HCT116 (cell line): ENCODE results near the gene MEIOB. TPM values are rescaled to one million over a fixed set of nuclear protein-coding genes. Genes with fewer than 3 reads are reported as not detected.

ENCODE experiments used
- ATAC-seq: fragments of 200-7000 bp; cut with Tn5 transposase; 2 replicates; pipeline ENCODE4 v1.9.1; 2020; ENCODE audit warnings: mild to moderate bottlenecking, moderate library complexity
- BruUV-seq: library from RNA; stranded (reverse); fragments of 400-500 nt; replicated peaks from 2 replicates; lab custom pipeline; 2021; lab: Mats Ljungman, UMichigan
- CTCF ChIA-PET: fragments of 300-600 bp; sonication (Branson Sonifier 250); formaldehyde crosslinking; loops from one replicate; lab custom pipeline; 2021; ENCODE audit warnings: antibody characterized with exemption; lab: Charles Lee
- POLR2A ChIA-PET: fragments of 300-600, 350-600 bp; sonication (Branson Sonifier 250); formaldehyde crosslinking; loops from one replicate; lab custom pipeline; 2021; ENCODE audit warnings: antibody characterized with exemption; lab: Charles Lee
- RAD21 ChIA-PET, 2 experiments: fragments of 300-600 bp; sonication (Branson Sonifier 250); formaldehyde crosslinking; loops; one replicate each; lab custom pipeline; 2023; ENCODE audit warnings: low total read pairs in 2 of 2; ENCODE audit not compliant: uncharacterized antibody in 2 of 2, unreplicated experiment in 2 of 2, low non-redundant PET in 1 of 2; lab: Charles Lee
- DNase-seq: peaks from one replicate; pipeline ENCODE4 v3.0.0-alpha.2; 2010; ENCODE audit warnings: low read depth, low spot score
- H2AFZ ChIP-seq: fragments of 200-600 bp; shearing (Covaris generic), sonication (generic); 2 replicates; pipeline ENCODE4 v1.6.1; 2017; ENCODE audit warnings: low read depth, mixed run types, mixed read lengths, antibody characterized with exemption, low read length; ENCODE audit not compliant: poor library complexity, severe bottlenecking
- H3K27ac ChIP-seq: 2 replicates; pipeline ENCODE4 v1.5.1; 2012; ENCODE audit warnings: low read depth, low read length
- H3K27me3 ChIP-seq: fragments of 200-600 bp; sonication (generic); 2 replicates; pipeline ENCODE4 v1.6.1; 2016; ENCODE audit warnings: mixed run types, low read length, mixed read lengths; ENCODE audit not compliant: insufficient read depth
- H3K36me3 ChIP-seq, 2 experiments: fragments of 200-500 bp in 1 of 2; fragments of 200-600 bp in 1 of 2; sonication (Bioruptor generic) in 1 of 2; sonication (generic) in 1 of 2; 2 replicates each; pipeline versions ENCODE4 v1.5.1 to v1.6.1; 2014 to 2016; ENCODE audit warnings: low read length in 2 of 2, inconsistent platforms in 1 of 2, mixed read lengths in 1 of 2, mixed run types in 1 of 2; ENCODE audit not compliant: insufficient read depth in 2 of 2, control insufficient read depth in 1 of 2
- H3K4me1 ChIP-seq, 2 experiments: fragments of 200-600 bp in 1 of 2; sonication (generic) in 1 of 2; 2 replicates each; pipeline versions ENCODE4 v1.5.1 to v1.6.1; 2012 to 2017; ENCODE audit warnings: low read length in 2 of 2, inconsistent platforms in 1 of 2, mild to moderate bottlenecking in 1 of 2, mixed read lengths in 1 of 2, mixed run types in 1 of 2, moderate library complexity in 1 of 2; ENCODE audit not compliant: insufficient read depth in 2 of 2, control insufficient read depth in 1 of 2
- H3K4me2 ChIP-seq: fragments of 200-600 bp; sonication (generic); 2 replicates; pipeline ENCODE4 v1.6.1; 2017; ENCODE audit warnings: mixed run types, low read length, mixed read lengths
- H3K4me3 ChIP-seq, 2 experiments: fragments of 200-600 bp in 1 of 2; sonication (generic) in 1 of 2; replicated peaks in 1 of 2; 2 replicates each; pipeline ENCODE4 v1.5.1; 2011 to 2016; ENCODE audit warnings: low read length in 2 of 2, control low read depth in 1 of 2, low read depth in 1 of 2, mild to moderate bottlenecking in 1 of 2, mixed read lengths in 1 of 2, mixed run types in 1 of 2
- H3K79me2 ChIP-seq: fragments of 200-600 bp; sonication (generic); 2 replicates; pipeline ENCODE4 v1.6.1; 2017; ENCODE audit warnings: mild to moderate bottlenecking, mixed run types, low read length, moderate library complexity, mixed read lengths; ENCODE audit not compliant: insufficient read depth
- H3K9ac ChIP-seq: fragments of 200-600 bp; sonication (generic); 2 replicates; pipeline ENCODE4 v1.6.1; 2016; ENCODE audit warnings: low read length, mixed read lengths
- H3K9me2 ChIP-seq: fragments of 200-600 bp; sonication (generic), shearing (Covaris generic); 2 replicates; pipeline ENCODE4 v1.6.1; 2017; ENCODE audit warnings: mixed run types, mild to moderate bottlenecking, moderate library complexity; ENCODE audit not compliant: insufficient read depth
- H3K9me3 ChIP-seq, 2 experiments: fragments of 200-500 bp in 1 of 2; fragments of 200-600 bp in 1 of 2; sonication (Bioruptor generic) in 1 of 2; sonication (generic) in 1 of 2; 2 replicates each; pipeline ENCODE4 v1.6.1; 2014 to 2017; ENCODE audit warnings: low read length in 2 of 2, mixed read lengths in 2 of 2, inconsistent platforms in 1 of 2, low read depth in 1 of 2, mild to moderate bottlenecking in 1 of 2, mixed run types in 1 of 2, moderate library complexity in 1 of 2; ENCODE audit not compliant: control insufficient read depth in 1 of 2, insufficient read depth in 1 of 2
- H4K20me1 ChIP-seq: fragments of 200-600 bp; sonication (generic), shearing (Covaris generic); 2 replicates; pipeline ENCODE4 v1.6.1; 2017; ENCODE audit warnings: mixed run types, mild to moderate bottlenecking, moderate library complexity; ENCODE audit not compliant: insufficient read depth
- ATF3 ChIP-seq: IDR thresholded peaks from 2 replicates; pipeline ENCODE4 v1.6.1; 2012
- CBX3 ChIP-seq: IDR thresholded peaks from 2 replicates; pipeline ENCODE4 v1.6.1; 2012; ENCODE audit warnings: low read depth
- CEBPB ChIP-seq: IDR thresholded peaks from 2 replicates; pipeline ENCODE4 v1.6.1; 2012; ENCODE audit warnings: low read depth
- CTCF ChIP-seq, 3 experiments: fragments of 200-600 bp in 1 of 3; sonication (generic) in 1 of 3; IDR thresholded peaks in 2 of 3; conservative IDR thresholded peaks in 1 of 3; 2 replicates each; pipeline ENCODE4 v1.5.1; 2012 to 2017; ENCODE audit warnings: low read depth in 2 of 3, low read length in 2 of 3, antibody characterized with exemption in 1 of 3, borderline replicate concordance in 1 of 3, control low read depth in 1 of 3, mild to moderate bottlenecking in 1 of 3, mixed read lengths in 1 of 3, mixed run types in 1 of 3, moderate library complexity in 1 of 3; ENCODE audit not compliant: insufficient read depth in 1 of 3
- EGR1 ChIP-seq: IDR thresholded peaks from 2 replicates; pipeline ENCODE4 v1.6.1; 2012; ENCODE audit warnings: low read depth
- ELF1 ChIP-seq: IDR thresholded peaks from 2 replicates; pipeline ENCODE4 v1.6.1; 2012; ENCODE audit warnings: low read depth, borderline replicate concordance
- EZH2 ChIP-seq: fragments of 200-600 bp; sonication (generic); IDR thresholded peaks from 2 replicates; pipeline ENCODE4 v1.6.1; 2017; ENCODE audit warnings: antibody characterized with exemption, mixed run types
- EZH2phosphoT487 ChIP-seq: fragments of 200-600 bp; IDR thresholded peaks from 2 replicates; pipeline ENCODE4 v1.6.1; 2018; ENCODE audit warnings: antibody characterized with exemption, borderline replicate concordance
- FOSL1 ChIP-seq: IDR thresholded peaks from 2 replicates; pipeline ENCODE4 v1.6.1; 2012; ENCODE audit warnings: low read depth
- JUND ChIP-seq: IDR thresholded peaks from 2 replicates; pipeline ENCODE4 v1.6.1; 2012
- POLR2A ChIP-seq: IDR thresholded peaks from 2 replicates; pipeline ENCODE4 v1.7.0; 2011; ENCODE audit warnings: borderline replicate concordance; ENCODE audit not compliant: insufficient read depth, insufficient read length; ENCODE audit errors: extremely low read depth
- POLR2AphosphoS5 ChIP-seq: IDR thresholded peaks from 2 replicates; pipeline ENCODE4 v1.6.1; 2011; ENCODE audit warnings: mild to moderate bottlenecking, low read depth, low read length, moderate library complexity
- SP1 ChIP-seq: IDR thresholded peaks from 2 replicates; pipeline ENCODE4 v1.6.1; 2012; ENCODE audit warnings: low read depth
- TCF7L2 ChIP-seq: IDR thresholded peaks from 2 replicates; pipeline ENCODE4 v1.7.0; 2011; ENCODE audit warnings: borderline replicate concordance, inconsistent platforms; ENCODE audit not compliant: insufficient read depth, insufficient read length; ENCODE audit errors: extremely low read depth
- YY1 ChIP-seq: IDR thresholded peaks from 2 replicates; pipeline ENCODE4 v1.6.1; 2011; ENCODE audit warnings: low read length, low read depth, moderate library complexity, mild to moderate bottlenecking; ENCODE audit not compliant: insufficient replicate concordance; ENCODE audit errors: extremely low read depth
- ZFX ChIP-seq: fragments of 450-650 bp; IDR thresholded peaks from 2 replicates; pipeline ENCODE4 v1.6.1; 2017
- ZNF274 ChIP-seq: fragments of 200-500 bp; sonication (Bioruptor generic); IDR thresholded peaks from 2 replicates; pipeline ENCODE4 v1.6.1; 2014; ENCODE audit warnings: mild to moderate bottlenecking, low read depth, low read length, inconsistent platforms
- intact Hi-C: fragments of 100-400 bp; cut with micrococcal nuclease; formaldehyde crosslinking; loops from 2 replicates; pipeline ENCODE4 v1.10.0; 2022
- total RNA-seq: library from RNA; stranded (reverse); gene quantifications from one replicate; pipeline ENCODE4 v1.2.1, GENCODE V29; 2021; ENCODE audit not compliant: unreplicated experiment

MEIOB gene
- total RNA-seq, 1 experiment from 2014 or later = 0.59 TPM

- no peak for ATAC-seq
- ChIA-PET CTCF (no interaction called here), RAD21 (no interaction called here), POLR2A (no interaction called here)
- Histone ChIP-seq H3K4me3 (no peak within 1 kb of the TSS), H3K9me2 (no peaks in the 10 kb centered on the region), H3K36me3 (no peaks in the 10 kb centered on the region), H3K9ac (no peak within 1 kb of the TSS), H3K79me2 (no peaks in the 10 kb centered on the region), H3K4me1 (no peaks in the 10 kb centered on the region), H3K27me3 (no peaks in the 10 kb centered on the region), H2AFZ (no peak within 1 kb of the TSS), H3K4me2 (no peak within 1 kb of the TSS), H3K9me3 (no peaks in the 10 kb centered on the region), H4K20me1 (no peaks in the 10 kb centered on the region), H3K27ac (no peak within 1 kb of the TSS)
- intact Hi-C loops = no loop called here
- BruUV-seq = no TSS peak
- TF ChIP-seq JUND = no peak
- no peak for TF ChIP-seq CTCF (IDR thresholded peaks at IDR 0.05 in 2 of 3, conservative IDR thresholded peaks at IDR 0.05 in 1 of 3; ENCODE audit: borderline replicate concordance in 1 of 3, insufficient read depth in 1 of 3, low read depth in 2 of 3, low read length in 2 of 3)
- TF ChIP-seq EGR1 = no peak
- no peak for TF ChIP-seq CBX3
- TF ChIP-seq ATF3 = no peak
- no peak for TF ChIP-seq ZNF274
- no peak for TF ChIP-seq FOSL1
- TF ChIP-seq POLR2A = no peak
- no peak for TF ChIP-seq EZH2
- no peak for TF ChIP-seq EZH2phosphoT487
- TF ChIP-seq ZFX = no peak
- no peak for TF ChIP-seq TCF7L2
- TF ChIP-seq SP1 = no peak
- TF ChIP-seq CEBPB = no peak
- TF ChIP-seq YY1 = no peak
- TF ChIP-seq POLR2AphosphoS5 = no peak
- no peak for TF ChIP-seq ELF1
- no peak for DNase-seq
Observed at GRCh38 chr16:1793578-1794220, 78.3 kb downstream of the MEIOB start, which contains the start of gene IGFALS. Gene IGFALS, minus strand, starts transcription at chr16:1793705. Its CDS starts 53 bp downstream, at chr16:1793652.
